Activated CD4-positive, CD25-positive, alpha-beta regulatory T cell (primary cell): Measurements from ENCODE around the gene PRDM16.

Experiments used
- DNase-seq, 4 experiments: peaks; one replicate each; lab custom pipeline; 2025; lab: John Stamatoyannopoulos, UW

Gene PRDM16

GRCh38 chr1:3352952-3353331 lies 283.9 kb downstream of the PRDM16 start:
- DNase-seq = no peak

GRCh38 chr1:3353876-3354275 lies 284.9 kb downstream of the PRDM16 start:
- DNase-seq = no peak

GRCh38 chr1:3355089-3355488 lies 286.1 kb downstream of the PRDM16 start:
- no peak for DNase-seq

- DNase-seq = no peak
Measured at GRCh38 chr1:3355894-3356826, 287.2 kb downstream of the PRDM16 start.

- DNase-seq = no peak
Measured at GRCh38 chr1:3356827-3357460, 287.9 kb downstream of the PRDM16 start.

DNA sequence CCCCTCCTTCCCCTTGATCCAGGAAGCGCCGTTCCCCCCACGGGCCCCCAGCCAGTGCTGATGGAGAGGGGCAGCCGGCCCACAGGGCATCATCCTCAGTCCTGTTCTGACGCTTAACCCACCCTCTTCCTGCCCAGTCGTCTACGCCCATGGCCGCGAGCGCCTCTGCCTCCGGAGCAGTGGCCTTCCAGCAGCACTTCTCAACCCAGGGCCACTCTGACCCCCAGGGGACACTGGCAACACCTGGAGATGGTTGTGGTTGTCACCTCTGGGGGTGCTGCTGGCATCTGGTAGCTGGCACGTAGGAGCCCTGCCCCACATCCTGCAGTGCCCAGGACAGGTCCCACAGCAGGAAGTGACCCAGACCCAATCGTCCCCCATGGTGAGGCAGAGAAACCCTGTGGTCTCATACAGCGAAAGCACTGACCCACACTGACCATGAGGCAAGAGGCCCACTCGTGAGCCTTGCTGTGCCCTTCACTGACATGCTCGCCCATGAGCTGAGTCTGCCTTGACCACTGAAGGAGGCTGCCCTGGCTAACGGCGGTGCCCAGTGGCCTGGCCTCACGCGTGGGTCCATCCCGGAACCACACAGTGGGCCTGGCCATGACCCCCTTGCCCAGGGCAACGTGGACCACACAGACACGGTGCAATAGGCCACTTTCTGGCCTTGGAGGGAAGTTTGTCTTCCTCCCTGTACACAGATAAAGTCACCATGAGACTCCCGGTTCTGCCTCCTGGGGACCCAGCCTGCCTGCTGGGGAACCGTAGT lies 288.7 kb downstream of the PRDM16 start:
- DNase-seq = no peak

GRCh38 chr1:3359351-3359750 lies 290.3 kb downstream of the PRDM16 start:
- no peak for DNase-seq

- no peak for DNase-seq
Measured at GRCh38 chr1:3359756-3360440, 290.9 kb downstream of the PRDM16 start.

GRCh38 chr1:3360646-3361257 lies 291.7 kb downstream of the PRDM16 start:
- DNase-seq = no peak

DNA sequence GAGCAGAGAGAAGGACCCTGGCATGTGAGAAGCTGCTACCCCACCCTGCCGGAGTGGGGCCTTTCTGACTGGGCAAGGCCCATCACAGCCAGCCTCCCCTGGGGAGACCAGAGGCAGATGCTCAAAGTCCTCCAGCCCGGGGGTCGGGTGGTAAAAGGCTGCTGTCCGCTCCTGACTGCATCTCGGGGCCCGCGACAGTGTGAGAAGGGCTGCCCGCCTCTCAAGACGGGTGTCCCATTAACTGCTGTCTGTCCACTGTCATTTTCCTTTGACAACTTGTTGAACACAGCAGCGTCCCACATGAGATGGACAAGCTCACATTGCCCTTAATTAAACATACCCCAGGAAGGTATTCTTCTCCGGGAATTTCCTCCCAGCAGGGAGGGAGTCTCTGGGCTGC lies 294.0 kb downstream of the PRDM16 start:
- DNase-seq = no peak

DNA sequence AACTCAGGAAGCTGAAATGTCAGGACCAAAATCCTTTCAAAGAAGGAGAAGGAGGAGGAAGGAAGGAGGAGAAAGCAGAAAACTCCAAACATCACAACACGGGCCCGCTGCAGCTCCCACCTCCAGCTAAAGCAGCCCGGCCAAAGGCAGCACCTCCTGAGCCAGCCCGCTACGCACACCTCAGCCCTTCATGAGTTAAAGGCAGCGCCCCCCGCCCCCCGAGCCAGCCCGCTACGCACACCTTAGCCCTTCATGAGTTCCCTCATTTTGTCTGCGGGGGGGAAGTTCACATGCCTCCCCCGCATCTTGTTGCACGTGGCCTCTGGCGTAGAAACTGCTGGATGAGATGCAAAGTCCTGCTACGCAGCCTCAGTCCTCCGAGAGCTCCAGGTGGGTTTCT lies 294.8 kb downstream of the PRDM16 start:
- no peak for DNase-seq

GRCh38 chr1:3364551-3364950 lies 295.5 kb downstream of the PRDM16 start:
- no peak for DNase-seq

DNA sequence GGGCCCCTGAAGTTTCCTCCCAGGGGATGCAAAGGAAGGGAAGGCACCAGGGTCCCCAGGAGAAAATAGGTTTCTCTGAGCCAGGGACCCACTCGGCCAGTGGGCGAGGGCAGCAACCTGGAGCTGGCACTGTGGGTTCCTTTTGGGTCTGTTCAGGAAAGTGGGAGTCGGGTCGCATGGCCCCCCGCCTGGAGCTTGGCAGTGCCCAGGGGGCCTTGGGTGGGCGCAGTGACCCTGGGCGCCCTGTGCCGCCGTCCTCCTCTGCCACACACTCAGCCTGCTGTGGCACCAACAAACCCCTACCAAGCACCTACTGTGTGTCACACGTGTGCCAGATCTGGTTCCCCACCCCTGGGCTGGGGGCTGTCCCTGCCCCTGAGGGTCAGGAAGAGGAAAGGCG lies 296.0 kb downstream of the PRDM16 start:
- no peak for DNase-seq

GRCh38 chr1:3365523-3366125 lies 296.6 kb downstream of the PRDM16 start:
- no peak for DNase-seq

- no peak for DNase-seq
Measured at GRCh38 chr1:3366126-3367051, 297.4 kb downstream of the PRDM16 start.

DNA sequence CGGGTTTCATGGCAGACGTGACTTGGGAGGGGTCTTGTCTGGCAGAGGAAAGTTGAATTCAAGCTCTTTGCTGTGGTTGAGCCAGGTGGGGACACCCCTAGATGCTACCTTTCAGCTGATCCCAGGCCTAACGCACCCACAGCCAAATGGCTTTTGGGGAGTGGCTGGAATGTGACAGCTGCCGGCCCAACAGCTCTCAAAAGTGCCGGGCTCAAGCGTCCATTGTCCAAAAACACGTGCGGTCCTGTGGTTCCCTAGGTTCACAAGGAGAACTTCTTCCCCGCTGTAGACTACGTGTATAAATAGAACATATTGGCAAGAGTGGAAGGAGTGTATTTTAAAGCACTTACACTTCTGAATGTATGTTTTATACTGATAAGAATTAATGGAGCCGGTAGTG lies 298.4 kb downstream of the PRDM16 start:
- no peak for DNase-seq

- no peak for DNase-seq
Measured at GRCh38 chr1:3368059-3368458, 299.1 kb downstream of the PRDM16 start.

DNA sequence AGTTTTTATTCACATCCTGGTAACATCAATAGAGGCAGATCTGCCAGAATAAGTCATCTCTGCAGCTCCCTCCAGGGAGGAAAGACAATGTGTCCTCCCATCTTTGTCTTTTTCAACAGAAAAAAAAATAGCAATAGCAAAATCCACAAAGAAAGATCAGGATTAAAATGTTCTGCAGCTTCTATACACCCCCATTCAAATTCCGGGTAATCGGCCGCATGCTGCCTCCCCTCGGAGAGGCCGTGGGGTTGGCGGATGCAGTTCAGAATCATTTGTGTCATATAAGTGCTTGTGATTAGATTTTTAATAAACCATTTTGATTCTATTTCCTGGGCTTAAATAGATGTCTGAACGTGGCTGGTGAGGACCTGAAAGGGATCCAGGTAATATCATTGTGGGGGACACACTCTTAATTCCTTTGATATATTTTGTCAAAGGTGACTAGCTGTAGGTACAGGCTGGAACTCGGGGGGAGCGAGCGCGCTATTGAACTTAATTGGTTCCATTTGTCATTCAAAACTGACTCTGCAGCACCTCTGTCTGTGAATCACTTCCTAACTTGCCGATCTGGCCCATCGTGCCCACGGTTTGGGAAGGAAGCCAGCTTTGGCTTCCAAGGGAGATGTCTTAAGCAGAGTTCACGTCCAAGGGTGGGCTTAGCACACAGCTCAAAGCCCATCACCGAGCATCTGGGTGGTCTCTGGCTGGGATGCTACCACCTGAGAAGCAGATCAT lies 299.9 kb downstream of the PRDM16 start:
- DNase-seq = no peak

DNA sequence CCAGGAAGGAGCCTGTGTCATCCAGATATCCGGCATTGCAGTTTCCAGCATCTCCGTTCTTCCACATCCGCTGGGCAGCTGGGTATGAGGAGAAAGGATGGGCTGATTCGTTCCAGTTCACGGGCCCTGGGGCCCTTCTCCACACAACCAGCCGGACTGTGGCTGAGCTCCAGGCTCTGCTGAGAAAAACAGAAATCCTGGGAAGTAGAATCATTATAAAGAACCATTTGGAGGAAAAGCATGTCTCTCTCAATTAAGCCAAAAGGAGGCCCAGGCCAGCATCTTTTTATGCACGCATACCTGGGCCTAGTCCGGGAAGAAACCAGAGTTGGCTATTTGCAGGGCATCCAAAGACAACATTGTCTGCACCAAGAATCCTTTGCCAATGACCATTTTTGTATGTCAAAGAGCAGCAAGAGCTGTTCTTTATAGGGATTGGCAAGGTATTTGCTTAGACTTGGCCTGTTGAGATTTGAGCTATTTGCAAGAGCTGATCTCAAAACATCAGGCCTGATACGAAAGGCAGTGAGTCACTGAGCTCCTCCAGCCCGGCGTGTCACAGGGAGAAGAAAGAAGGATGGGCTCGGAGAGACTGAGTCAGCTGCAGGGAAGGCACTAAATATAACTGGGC lies 300.6 kb downstream of the PRDM16 start:
- DNase-seq = no peak
